Muscle of leg (tissue), 11 donors: ENCODE measurements around the gene HIVEP3. TPM values are rescaled to one million over a fixed set of nuclear protein-coding genes. Genes with fewer than 3 reads are reported as not detected.
A peak's percentile ranks its signal among the peaks of the same experiment; 100 is the strongest.

Experiments
- DNase-seq: peaks from one replicate; pipeline ENCODE4 v3.0.0; 2013
- H3K27ac ChIP-seq: one replicate; pipeline ENCODE4 v1.5.1; 2013; ENCODE audit warnings: mild to moderate bottlenecking, low read length, control low read depth
- H3K27me3 ChIP-seq: one replicate; pipeline ENCODE4 v1.6.1; 2013; ENCODE audit warnings: low read length; ENCODE audit not compliant: control insufficient read depth, insufficient read depth
- H3K36me3 ChIP-seq: one replicate; pipeline ENCODE4 v1.6.1; 2013; ENCODE audit warnings: low read length; ENCODE audit not compliant: control insufficient read depth, insufficient read depth
- H3K4me1 ChIP-seq: one replicate; pipeline ENCODE4 v1.6.1; 2013; ENCODE audit warnings: low read length; ENCODE audit not compliant: control insufficient read depth, insufficient read depth
- H3K4me3 ChIP-seq: one replicate; pipeline ENCODE4 v1.5.1; 2013; ENCODE audit warnings: low read length, control low read depth
- H3K9me3 ChIP-seq: replicated peaks from 2 replicates; pipeline ENCODE4 v1.6.1; 2013; ENCODE audit warnings: low read depth, low read length; ENCODE audit not compliant: control insufficient read depth
- WGBS: methylation state at CpG from one replicate; pipeline ENCODE4 v1.1.5; 2013; ENCODE audit warnings: missing lambda C conversion rate; ENCODE audit not compliant: insufficient coverage; 5-methylcytosine and 5-hydroxymethylcytosine counted together
- polyA plus RNA-seq, 8 donors: library from polyadenylated mRNA; unstranded; fragments of 120-200 nt; gene quantifications; one replicate each; pipeline versions ENCODE4 v1.2.1 to v1.2.3, GENCODE V29; 2013; ENCODE audit warnings: inconsistent platforms in 1 of 8, low replicate concordance in 1 of 8; ENCODE audit not compliant: insufficient read length in 8 of 8, insufficient read depth in 1 of 8
- total RNA-seq: library from RNA; stranded (reverse); fragments of 120-200 nt; gene quantifications from one replicate; pipeline ENCODE4 v1.2.4, GENCODE V29; 2013

HIVEP3 gene
- total and polyA plus RNA-seq, 9 donors, result 0.93 to 3.7 (median 2.7) TPM

DNA sequence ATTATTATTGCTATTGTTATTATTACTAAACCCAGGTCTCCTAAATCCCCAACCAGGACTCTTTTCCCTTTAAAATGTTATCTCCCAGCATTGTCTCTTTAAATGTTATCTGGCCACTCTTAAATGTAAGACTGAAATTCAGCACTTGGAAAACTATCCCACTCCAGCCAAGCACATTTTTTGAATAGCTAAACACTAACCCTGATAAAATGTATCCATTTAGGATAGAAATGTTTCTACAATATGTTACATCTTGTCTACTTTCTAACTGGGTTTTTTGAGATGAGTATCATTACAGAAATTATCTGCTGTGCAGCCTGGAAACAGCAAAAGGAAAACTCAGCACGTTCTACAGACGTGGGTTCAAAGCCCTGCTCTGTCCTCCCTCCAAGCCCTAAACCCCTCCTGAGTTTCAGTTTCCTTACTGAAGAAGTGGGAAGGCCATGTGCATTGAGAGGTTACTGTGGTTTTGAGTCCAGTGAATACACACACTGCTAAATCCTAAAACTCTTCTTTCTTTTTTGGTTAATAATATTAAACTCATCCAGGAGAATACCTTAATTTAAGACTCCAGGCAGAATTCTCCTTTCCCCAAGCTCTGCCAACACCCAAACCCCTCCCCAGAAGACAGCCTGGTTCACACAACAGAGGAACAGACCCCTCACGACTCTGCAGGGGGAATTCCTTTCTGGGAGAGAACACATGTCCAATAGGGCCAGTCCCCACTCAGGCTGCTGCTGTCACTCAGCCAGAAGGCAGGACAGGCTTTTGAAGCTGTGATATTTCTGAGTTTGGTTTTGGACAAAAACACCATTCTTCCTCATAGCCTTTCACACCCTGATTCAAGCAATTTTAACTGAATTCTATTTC, 41.9 kb downstream of the HIVEP3 start:
- peak; percentile 65 for DNase-seq
- no peaks in the 10 kb centered on the region for H3K36me3 ChIP-seq
- WGBS, result no CpG with 5 or more reads among the region's 3 CpGs

DNA sequence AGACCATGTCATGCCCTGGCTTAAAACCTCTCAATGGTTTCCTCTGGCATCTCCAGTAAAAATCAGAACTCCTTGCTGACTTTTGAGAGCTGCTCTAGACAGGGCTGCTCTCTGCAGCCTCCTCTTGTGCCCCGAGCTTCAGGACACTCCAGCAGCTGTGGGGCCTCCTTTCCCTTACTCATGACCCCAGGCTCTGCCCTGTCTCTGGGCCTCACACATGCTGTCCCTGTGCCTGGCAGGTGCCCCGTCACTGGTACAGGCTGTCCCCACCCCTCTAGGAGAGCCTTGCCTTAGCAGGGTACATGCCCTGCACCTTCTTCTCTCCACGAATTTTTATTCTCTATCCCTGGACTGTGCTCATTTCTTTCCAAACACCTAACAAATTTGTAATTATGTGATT, 43.2 kb downstream of the HIVEP3 start:
- WGBS, result 53% methylated on average over 2 of the region's 3 CpGs
- H3K9me3 ChIP-seq, result no peaks in the 10 kb centered on the region
- peak; percentile 47 for DNase-seq
- peak overlapping the region; percentile 54 for H3K27ac ChIP-seq
- H3K27me3 ChIP-seq, result no peaks in the 10 kb centered on the region
- H3K36me3 ChIP-seq, result no peaks in the 10 kb centered on the region
- H3K4me1 ChIP-seq, result peaks cover 25% of the 10 kb centered on the region
- H3K4me3 ChIP-seq, result no peak overlapping the region

More for the DNA sequence above, 41.9 kb downstream of the HIVEP3 start:
- H3K9me3 ChIP-seq, result no peaks in the 10 kb centered on the region
- no peaks in the 10 kb centered on the region for H3K27me3 ChIP-seq
- H3K4me3 ChIP-seq, result no peak overlapping the region
- H3K4me1 ChIP-seq, result peaks cover 25% of the 10 kb centered on the region
- H3K27ac ChIP-seq, result peak overlapping the region; percentile 48

DNA sequence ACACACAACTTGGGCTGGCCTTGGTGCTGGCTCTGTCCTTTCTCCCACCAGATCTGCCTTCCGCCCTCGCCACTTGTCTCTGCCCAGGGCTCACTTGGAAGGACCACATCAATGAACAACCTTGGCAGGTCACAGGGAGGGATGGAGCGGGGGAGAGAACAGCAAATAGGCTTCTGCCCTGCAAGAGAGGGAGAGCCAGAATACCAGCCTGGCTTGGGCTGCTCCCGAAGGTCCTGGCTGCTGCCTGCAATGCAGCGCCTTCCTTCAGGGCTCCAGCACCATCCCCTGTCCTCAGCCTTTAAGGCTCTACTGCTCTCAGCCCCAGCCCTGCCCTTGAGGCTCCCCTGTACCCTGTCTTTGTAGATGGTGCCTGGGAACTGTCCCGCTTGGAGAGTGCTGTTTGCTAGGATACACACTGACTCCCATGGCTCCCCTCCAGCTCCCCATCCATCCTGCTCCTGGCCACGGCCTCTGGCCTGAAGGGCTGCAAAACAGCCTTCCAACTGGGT, 43.8 kb downstream of the HIVEP3 start:
- H3K36me3 ChIP-seq, result no peaks in the 10 kb centered on the region
- H3K9me3 ChIP-seq, result no peaks in the 10 kb centered on the region
- H3K27ac ChIP-seq, result peak overlapping the region; percentile 54
- H3K4me3 ChIP-seq, result no peak overlapping the region
- WGBS, result 71% methylated on average over 4 of the region's 7 CpGs
- peak; percentile 21 for DNase-seq
- peaks cover 23% of the 10 kb centered on the region for H3K4me1 ChIP-seq
- no peaks in the 10 kb centered on the region for H3K27me3 ChIP-seq

DNA sequence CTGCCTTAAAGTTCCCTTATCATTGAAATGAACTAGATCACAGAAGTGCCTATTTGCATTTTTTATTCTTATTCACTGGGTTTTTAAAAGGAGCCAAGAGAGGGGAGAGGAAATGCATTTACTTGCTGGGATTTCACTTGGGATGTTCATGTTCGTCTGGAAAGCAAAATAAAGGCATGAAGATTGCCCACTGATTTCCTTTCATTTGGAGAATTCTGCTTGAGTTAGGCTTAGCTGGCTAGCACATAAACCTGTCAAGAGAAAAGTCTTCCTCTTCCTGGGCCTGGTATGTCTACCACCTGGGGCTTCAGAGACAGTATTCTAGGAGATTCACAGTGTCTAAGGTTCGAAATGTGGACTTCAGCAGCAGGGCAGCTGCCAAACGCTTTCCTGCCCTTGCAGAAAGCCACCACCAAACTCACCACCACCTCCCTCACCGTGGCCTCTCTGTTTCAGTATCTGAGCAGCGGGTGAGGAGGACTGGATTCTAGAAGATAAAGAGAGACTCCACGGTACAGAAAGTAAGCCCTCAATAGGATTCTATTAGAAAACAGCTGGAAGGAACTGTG, 44.5 kb downstream of the HIVEP3 start:
- H3K4me1 ChIP-seq, result peaks cover 23% of the 10 kb centered on the region
- no peaks in the 10 kb centered on the region for H3K36me3 ChIP-seq
- no peak for DNase-seq
- no CpG with 5 or more reads among the region's 6 CpGs for WGBS
- no peaks in the 10 kb centered on the region for H3K9me3 ChIP-seq
- no peaks in the 10 kb centered on the region for H3K27me3 ChIP-seq
- H3K27ac ChIP-seq, result no peak overlapping the region
- no peak overlapping the region for H3K4me3 ChIP-seq

DNA sequence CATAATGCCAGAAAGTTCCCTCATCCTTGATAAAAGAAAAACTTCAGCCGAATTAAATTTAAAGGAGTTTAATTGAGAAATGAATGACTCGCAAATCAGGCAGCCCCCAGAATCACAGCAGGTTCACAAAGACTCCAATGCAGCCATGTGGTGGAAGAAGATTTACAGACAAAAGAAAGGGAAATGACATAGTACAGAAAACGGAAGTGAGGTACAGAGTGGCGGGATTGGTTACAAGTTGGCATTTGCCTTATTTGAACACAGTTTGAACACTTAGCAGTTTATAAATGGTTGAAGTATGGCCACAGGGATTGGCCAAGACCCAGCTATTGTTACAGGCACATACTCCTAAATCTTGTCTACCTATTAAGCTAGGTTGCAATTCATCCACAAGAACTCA, 46.6 kb downstream of the HIVEP3 start:
- H3K36me3 ChIP-seq, result no peaks in the 10 kb centered on the region
- no peak overlapping the region for H3K27ac ChIP-seq
- H3K27me3 ChIP-seq, result no peaks in the 10 kb centered on the region
- DNase-seq, result no peak
- WGBS, result 100% methylated on average over 2 of the region's 4 CpGs
- no peaks in the 10 kb centered on the region for H3K9me3 ChIP-seq
- no peak overlapping the region for H3K4me3 ChIP-seq
- peaks cover 22% of the 10 kb centered on the region for H3K4me1 ChIP-seq

DNA sequence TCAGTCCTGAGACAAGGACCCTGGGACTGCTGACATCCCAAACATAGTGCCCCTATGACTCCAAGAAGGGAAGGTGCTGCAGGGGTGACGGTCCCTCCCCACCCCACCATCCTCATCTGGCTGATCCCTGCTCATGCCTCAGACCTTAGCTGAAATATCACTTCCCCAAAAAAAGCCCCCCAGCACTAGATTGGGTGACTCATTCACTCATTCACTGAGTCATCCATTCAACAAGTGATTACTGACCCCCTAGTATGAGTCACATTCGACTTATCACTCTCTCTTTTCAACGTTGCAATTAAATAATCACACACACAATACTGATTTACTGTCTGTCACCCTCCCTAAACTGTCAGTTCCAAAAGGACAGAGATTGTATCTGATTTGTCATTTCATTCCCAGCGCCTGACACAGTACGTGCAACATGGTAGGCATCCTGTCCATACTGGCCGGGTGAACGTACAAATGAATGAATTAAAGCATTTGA, 48.6 kb downstream of the HIVEP3 start:
- Histone ChIP-seq H3K4me3 (no peak overlapping the region), H3K27me3 (no peaks in the 10 kb centered on the region), H3K4me1 (peaks cover 17% of the 10 kb centered on the region), H3K9me3 (no peaks in the 10 kb centered on the region), H3K27ac (no peak overlapping the region), H3K36me3 (no peaks in the 10 kb centered on the region)
- DNase-seq, result no peak
- 100% methylated on average over 1 of the region's 7 CpGs for WGBS

DNA sequence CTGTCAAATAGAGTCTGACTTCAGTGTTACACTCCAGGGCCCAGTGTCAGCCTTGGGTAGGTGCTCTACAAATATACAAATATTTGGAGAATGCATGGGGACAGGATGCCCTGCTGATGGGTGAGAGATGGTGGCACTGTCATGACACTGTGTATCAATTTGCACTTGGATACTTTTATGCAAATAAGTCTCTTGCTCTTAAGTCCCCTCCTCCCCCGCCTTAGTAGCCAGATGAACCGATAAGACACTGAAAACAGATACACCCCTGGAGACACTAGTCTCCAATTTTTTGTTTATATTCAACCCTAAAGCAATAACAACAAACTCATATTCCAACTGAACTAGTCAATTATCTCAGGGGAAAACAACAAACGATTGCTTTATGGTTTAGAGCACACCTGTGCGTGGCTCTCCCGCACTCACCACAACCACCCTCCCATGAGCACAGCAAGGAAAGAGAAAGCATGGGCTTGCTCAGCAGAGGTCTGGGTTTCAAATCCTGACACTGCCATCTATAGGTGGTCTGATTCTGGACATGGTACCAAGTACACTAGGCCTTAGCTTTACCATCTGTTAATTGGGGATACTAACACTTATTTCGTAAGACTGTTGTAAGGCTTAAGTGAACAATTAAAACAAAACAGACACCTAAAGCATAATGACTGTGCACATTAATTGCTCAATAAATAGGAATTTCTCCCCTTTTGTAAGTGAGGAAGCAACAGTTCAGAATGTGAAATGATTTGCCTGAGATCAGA, 50.3 kb downstream of the HIVEP3 start:
- WGBS, result 70% methylated on average over 4 of the region's 6 CpGs
- H3K9me3 ChIP-seq, result no peaks in the 10 kb centered on the region
- H3K4me3 ChIP-seq, result no peak overlapping the region
- H3K4me1 ChIP-seq, result peaks cover 8% of the 10 kb centered on the region
- H3K27me3 ChIP-seq, result no peaks in the 10 kb centered on the region
- no peak overlapping the region for H3K27ac ChIP-seq
- DNase-seq, result no peak
- H3K36me3 ChIP-seq, result no peaks in the 10 kb centered on the region

DNA sequence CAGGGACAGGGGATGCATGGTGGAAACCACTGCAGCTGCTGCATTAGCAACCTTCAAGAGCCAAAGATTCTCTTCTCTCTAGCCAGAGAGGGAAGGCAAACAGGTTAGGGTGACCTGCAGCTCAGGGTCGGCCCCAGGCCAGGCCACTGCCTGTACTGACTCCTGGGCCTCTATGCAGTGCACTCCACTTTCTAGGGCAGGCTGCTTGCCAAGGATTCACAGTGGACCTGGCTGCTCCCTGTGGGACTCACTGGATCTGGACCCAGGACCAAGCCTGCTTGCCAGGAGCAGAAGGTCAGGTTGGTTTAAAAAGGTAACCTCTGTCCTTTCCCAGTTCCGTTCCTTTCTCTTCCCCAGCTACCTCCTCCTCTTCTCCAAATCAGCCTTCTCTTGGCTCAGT, 52.4 kb downstream of the HIVEP3 start:
- H3K27me3 ChIP-seq, result no peaks in the 10 kb centered on the region
- no peak overlapping the region for H3K27ac ChIP-seq
- no peaks in the 10 kb centered on the region for H3K36me3 ChIP-seq
- peaks cover 11% of the 10 kb centered on the region for H3K4me1 ChIP-seq
- H3K9me3 ChIP-seq, result no peaks in the 10 kb centered on the region
- no peak for DNase-seq
- WGBS, result 73% methylated on average over 2 of the region's 2 CpGs
- H3K4me3 ChIP-seq, result no peak overlapping the region

DNA sequence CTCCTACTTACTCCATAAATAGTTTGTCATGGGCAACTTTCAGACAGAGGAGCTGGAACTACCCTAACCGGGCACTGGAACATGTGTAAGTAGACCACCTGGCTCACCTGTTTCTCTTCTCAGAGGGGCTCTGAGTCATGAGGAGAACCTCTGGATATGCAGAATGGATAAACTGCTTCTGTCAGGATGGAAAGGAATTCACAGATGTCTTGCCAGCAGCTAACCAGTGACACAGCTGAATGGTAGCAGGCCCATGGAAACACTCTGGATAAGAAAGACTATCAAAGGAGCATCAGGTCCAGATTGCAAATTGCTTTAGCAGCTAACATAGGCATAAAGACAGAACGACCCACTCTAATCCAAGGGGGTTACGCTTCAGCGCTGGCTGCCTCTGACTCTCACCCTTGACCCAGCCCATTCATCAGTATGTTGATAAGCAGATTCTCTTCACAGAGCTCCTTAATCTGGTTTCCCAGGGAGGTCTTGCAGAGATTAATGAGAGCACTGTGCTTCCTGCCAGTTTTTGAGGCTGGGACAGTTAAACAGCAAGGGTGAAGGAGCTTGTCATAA, 54.2 kb downstream of the HIVEP3 start:
- Histone ChIP-seq H3K27me3 (no peaks in the 10 kb centered on the region), H3K9me3 (no peaks in the 10 kb centered on the region), H3K27ac (no peak overlapping the region), H3K4me1 (peaks cover 11% of the 10 kb centered on the region), H3K36me3 (no peaks in the 10 kb centered on the region), H3K4me3 (no peak overlapping the region)
- 70% methylated on average over 2 of the region's 4 CpGs for WGBS
- no peak for DNase-seq
